GM21526 (cell line): Measurements from ENCODE around the gene DBI.
"Not testable (repeated sequence)": the region's sequence is repeated elsewhere in the genome, so short reads cannot be mapped to it uniquely, and the experiment has no call there.

Experiments
- ATAC-seq: cut with Tn5 transposase; IDR thresholded peaks from one replicate; pipeline ENCODE4 v1.9.1; 2021; ENCODE audit warnings: moderate library complexity; ENCODE audit not compliant: unreplicated experiment, low FRiP score

DBI gene

DNA sequence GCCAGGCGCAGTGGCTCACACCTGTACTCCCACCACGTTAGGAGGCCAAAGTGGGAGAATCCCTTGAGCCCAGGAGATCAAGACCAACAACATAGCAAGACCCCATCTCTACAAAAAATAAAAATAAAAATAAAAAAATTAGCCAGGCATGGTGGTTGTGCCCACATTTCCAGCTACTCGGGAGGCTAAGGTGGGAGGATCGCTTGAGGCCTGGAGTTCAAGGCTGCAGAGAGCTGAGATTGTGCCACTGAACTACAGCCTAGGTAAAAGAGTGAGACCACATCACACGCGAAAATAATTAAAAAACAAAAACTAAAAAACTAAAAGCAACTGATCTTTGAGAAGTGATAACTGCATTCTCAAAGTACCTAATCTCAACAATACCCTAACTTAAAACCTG, 2.0 kb upstream of the DBI start:
- no peak for ATAC-seq

DNA sequence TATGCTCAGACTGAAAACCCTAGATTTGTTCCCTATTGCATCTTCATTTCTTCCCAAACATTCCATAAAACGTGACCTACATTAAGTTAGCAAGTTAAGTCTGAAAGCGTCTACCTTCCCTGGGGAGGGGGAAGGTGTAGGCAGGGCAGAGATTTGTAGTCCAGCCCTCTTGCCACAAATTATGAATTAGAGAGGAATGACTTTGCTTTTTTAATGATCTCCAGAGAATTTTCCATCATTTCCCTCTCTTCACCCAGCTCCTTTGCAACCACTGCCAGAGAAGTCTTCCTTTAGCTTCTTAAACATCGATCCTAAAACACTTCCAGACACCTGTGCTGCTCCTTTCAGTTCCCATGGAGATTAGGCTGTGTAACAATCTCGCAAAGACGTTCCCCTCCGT, 1.3 kb upstream of the DBI start:
- ATAC-seq, result no peak

GRCh38 chr2:119366161-119366648, 572 bp upstream of the DBI start:
- peak; percentile 16 for ATAC-seq

DNA sequence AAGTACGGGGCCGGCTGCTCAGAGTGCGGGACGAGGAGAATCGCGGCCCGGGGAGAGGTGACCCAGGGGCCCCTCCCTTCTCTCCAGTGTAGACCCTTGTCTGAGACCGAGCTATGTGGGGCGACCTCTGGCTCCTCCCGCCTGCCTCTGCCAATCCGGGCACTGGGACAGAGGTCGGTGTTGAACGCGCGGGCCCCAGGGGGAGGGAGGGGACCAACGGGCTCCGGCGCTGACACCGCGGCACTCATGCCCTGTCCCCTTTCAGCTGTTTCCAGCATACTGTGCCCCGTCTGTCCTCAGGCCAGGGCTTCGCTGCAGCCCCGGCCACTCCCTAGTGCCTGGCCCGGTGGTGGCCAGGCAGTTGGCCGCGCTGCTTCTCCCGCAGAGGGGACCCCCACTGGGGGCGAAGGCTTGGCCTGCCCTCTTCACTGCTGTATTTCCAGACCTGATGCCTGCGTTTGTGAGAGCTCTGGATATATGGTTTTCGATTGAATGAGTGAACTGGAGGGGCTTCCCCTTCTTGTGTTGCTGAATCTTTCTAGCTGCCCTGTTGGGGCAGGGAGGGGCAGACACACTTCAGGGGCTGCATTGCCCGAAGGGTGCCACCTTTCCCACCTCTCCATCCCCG, 809 bp downstream of the DBI start:
- peak; percentile 26 for ATAC-seq

DNA sequence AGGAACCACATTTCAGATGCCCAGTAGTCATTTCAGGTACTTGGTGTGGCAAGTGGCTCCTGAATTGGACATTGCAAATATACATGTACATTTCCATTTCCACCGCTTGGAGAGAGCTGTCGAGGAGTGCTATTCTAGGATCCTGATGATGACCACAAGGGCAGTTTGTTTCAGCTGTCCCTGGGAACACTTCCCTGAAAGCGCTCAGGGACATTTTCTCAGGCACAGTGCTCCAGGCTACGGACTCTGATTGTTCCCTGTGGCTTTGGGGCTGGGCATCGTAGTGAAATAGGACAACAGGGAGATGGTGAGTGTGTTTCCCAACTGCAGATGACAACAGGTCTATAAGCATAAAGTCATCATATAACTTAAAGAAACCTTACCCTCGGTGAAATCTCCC, 3.1 kb downstream of the DBI start:
- no peak for ATAC-seq

GRCh38 chr2:119371111-119371510, 4.3 kb downstream of the DBI start:
- ATAC-seq, result no peak

DNA sequence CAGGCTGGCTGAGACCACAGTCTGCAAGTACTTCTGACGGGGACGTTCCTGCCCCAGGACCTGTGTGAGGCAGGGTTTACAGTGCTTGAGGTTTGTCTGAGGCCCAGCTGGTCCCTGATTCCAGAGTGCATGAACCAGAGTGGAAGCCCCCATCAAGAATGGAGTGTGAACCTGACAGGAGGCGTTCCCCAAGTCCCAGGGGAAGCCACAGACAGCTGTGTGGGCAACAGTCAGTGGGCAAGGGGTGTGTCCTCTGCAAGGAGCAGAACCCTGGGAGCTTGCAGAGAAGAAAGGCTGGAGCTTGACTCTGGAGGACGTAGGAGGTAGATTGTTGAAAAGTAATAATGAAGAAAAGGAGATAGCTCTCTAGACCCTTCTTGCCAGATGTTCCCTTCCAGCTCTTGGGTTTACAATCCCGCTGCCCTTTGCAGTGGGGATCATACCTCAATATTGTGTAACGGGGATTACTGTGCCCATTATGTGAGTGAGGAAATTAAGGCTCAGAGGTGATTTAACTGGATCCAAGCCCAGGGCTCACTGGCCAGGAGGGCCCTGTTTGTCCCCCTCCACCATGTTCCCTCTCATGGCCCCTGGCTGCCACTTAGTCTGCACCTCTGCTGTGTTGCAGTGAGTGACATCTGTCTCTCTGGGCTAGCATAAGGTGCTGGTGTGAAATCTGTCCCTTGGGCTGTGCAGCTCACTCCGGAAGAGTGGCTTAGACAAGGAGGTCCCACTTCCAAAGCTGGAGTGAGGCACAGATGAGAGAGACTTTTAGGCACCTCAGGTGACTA, 6.2 kb downstream of the DBI start:
- ATAC-seq, result no peak

GRCh38 chr2:119373907-119374745, 7.3 kb downstream of the DBI start:
- not testable (repeated sequence) for ATAC-seq

DNA sequence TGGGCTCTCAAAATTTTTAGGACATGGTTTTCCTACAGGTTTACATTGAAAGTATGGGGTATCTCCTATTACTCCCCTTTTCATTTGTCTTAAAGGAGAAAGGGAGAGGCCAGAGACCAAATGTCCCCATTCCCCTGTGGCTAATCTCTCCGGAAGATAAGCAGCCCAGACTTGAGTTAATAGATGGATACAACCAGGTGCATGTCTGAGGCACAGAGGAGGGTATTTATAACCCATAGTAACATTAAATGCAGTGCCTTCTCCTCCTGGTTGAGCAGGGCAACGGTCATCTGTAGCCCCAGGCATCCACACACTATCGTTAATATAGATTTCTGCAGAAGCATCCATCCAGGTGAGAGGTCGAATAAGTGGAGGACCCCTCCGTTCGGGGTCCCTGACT, 9.6 kb downstream of the DBI start:
- ATAC-seq, result not testable (repeated sequence)

DNA sequence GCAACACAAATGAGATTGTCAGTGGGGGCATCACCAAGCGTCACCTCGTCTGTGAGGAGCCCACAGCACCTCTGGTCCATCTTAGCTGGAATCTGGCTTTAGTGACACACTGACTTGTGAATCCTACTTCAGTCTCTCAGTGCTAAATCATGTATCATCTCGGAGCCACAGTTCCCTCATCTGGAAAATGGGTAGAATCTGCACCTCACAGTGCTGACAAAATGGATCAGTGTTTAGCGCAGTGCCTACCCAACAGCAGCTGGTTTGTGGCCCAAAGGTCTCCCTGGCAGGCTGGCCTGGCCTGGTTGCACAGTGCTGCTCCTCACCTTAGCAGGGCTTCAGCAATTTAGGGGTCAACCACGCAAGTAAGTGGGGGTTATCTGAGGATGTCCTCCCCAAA, 10.0 kb downstream of the DBI start:
- ATAC-seq, result no peak

GRCh38 chr2:119377294-119377992, 10.7 kb downstream of the DBI start:
- ATAC-seq, result no peak

DNA sequence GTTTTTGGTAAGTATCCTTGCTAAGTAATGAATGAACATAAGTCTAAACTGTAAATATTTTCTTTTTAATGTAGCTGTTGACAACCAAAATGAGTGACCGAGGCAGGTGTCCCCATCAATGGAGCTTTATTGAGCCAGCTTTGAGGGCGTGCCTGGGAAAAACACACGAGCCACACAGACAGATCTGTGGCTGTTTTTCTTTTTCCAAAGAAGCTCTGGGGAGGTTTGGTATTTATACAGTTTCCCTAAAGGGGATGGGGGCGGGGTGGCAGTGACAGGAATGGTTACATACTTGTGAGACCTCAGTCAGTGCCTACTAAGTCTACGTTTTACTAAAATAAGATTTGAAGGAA, 11.2 kb downstream of the DBI start:
- ATAC-seq, result no peak

DNA sequence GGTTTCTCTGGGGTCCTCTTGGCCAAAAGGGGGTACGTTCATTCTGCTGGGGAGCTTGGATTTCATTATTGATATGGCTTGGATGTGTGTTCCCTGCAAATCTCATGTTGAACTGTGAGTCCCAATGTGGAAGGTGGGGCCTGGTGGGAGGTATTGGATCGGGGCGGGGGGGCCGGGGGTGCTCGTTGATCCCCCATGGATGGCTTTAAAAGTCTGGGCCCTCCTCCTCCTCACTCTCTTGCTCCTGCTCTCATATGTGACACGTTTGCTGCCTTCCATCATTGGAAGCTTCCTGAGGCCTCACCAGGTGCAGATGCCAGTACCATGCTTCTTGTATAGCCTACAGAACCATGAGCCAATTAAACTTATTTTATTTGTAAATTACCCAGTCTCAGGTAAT, 11.8 kb downstream of the DBI start:
- ATAC-seq, result no peak

DNA sequence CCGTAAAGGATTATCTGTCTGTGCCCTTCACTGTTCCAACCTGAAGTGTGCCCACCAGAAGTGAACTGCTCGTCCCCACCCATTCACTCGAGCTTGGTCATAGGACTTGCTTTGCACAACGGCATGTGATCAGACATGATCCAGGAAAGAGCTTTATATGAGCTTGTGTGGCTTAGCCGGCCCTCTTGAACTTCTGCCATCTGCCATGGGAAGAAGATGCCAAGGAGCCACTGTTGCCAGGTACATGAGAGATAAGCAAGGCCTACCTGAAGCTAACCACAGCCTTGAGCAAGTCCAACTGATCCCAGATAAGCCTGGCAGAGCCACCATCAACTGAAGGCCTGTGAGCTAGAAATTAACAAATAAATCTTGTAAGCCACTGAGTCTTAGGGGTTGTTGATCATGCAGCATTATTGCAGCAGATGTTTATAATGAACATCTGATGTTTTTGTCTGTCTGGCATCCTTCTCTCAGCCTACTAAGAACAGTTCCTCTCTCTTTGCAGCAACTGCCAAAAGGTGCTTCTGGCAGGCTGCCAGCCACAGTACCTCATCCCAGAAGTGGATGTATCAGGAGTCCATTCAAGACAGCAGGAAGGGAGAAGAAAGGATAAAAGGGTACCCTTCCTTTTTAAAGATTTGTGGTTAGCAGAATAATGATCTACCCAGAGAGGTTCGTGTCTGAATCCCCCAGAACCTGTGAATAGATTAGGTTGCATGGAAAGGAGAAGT, 16.8 kb downstream of the DBI start:
- ATAC-seq, result no peak

DNA sequence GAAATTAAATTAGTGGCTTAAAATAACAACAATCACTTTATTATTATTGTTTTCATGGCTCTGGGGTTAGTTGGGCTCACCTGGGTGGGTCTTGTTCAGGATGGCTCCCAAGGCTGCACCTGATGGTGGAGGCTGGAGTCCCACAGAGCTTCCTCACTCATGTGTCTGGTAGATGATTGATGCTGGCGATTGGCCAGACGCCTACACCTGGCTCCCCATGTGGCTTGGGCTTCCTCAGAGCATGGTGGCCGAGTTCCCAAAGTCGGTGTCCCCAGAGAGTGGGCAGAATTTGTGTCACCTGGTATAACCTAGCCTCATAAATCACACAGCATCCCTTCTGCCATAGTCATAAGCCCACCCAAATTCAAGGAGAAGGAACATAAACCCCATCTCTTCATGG, 18.2 kb downstream of the DBI start:
- ATAC-seq, result no peak

DNA sequence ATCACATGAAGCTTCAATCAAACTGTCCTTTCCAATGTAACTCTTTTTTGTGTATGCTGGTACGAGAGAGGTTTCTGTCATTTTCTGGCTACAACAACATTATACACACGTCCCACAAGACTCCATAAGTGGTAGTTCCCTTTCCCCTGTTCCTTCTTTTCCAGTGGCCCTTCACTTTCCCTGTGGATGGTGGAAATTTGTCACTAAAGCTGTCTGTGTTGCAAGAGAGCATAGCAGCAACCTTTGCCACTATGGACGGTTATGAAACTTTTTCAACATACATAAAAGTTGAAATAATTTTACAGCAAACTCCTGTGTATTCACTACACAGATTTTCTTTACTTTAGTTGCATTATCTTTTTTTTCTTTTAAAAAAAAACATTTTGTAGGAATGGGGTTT, 18.7 kb downstream of the DBI start:
- ATAC-seq, result no peak

DNA sequence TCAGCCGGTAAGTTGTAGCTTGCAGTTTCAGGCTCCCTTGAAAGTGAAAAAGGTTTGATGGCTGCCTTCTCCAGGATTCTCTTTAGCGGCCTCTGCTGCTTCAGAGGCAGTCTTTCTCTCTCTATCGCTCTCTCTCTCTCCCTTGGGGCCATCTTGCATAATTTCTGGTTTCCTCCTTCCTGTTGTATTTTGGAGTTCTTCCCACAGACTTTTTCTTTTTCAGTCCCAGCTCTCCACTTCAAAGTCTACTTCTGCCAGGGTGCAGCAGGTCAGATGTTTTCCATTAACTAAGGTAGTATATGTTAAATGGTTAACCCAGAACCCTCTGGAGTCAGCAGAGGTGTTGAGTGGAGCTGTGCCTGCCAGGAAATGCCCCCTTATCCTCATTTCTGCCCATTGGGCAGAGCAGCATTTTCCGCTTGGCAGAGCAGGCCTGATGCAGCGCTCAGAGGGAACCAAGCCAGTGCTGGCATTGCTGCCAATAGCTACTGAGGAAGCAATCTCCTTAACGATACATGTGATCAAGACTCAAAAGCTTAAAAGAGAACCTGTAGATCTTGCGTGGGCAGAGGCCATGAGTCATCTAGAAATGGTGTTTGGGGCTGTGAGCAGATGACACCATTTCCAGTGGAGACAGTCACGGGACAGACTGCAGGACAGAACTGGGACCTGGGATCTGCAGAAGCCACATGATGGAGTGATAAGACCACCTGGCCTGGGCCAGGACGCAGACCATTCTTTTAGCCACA, 20.8 kb downstream of the DBI start:
- ATAC-seq, result no peak

GRCh38 chr2:119389615-119390306, 23.0 kb downstream of the DBI start:
- ATAC-seq, result no peak
